Heart right ventricle (tissue), 16 donors: ENCODE results near the gene DNM3. TPM values are rescaled to one million over a fixed set of nuclear protein-coding genes. Genes with fewer than 3 reads are reported as not detected.
A peak's percentile ranks its signal among the peaks of the same experiment; 100 is the strongest.

Experiments
- ATAC-seq, 8 donors: fragments of 200-7000 bp; cut with Tn5 transposase; one replicate each; pipeline ENCODE4 v1.9.1; 2020; ENCODE audit warnings: mild to moderate bottlenecking in 8 of 8, moderate library complexity in 8 of 8, moderate number of reproducible peaks in 1 of 8
- DNase-seq, 2 donors: peaks; one replicate each; pipeline ENCODE4 v3.0.0-alpha.2; 2020
- H3K27ac ChIP-seq, 10 donors: fragments of 200-600 bp; sonication (generic) in 2 of 10; one replicate each; pipeline versions ENCODE4 v1.5.0 to v1.8.0; 2020 to 2022; ENCODE audit warnings: mild to moderate bottlenecking in 3 of 10
- H3K27me3 ChIP-seq, 7 donors: fragments of 200-600 bp; one replicate each; pipeline ENCODE4 v1.8.0; 2021 to 2022; ENCODE audit warnings: mild to moderate bottlenecking in 2 of 7
- H3K36me3 ChIP-seq, 9 donors: fragments of 200-600 bp; sonication (generic) in 1 of 9; one replicate each; pipeline versions ENCODE4 v1.5.0 to v1.8.0; 2020 to 2022; ENCODE audit warnings: mild to moderate bottlenecking in 2 of 9
- H3K4me1 ChIP-seq, 9 donors: fragments of 200-600 bp; sonication (generic) in 1 of 9; one replicate each; pipeline versions ENCODE4 v1.5.0 to v1.8.0; 2020 to 2022; ENCODE audit warnings: mild to moderate bottlenecking in 4 of 9
- H3K4me3 ChIP-seq, 10 donors: fragments of 200-600 bp; sonication (generic) in 2 of 10; one replicate each; pipeline versions ENCODE4 v1.5.0 to v1.8.0; 2020 to 2022; ENCODE audit warnings: mild to moderate bottlenecking in 7 of 10, moderate library complexity in 2 of 10
- H3K9me3 ChIP-seq, 11 donors: fragments of 200-600 bp in 10 of 11; sonication (generic) in 2 of 11; one replicate each; pipeline versions ENCODE4 v1.5.0 to v1.8.0; 2013 to 2022; ENCODE audit warnings: mild to moderate bottlenecking in 2 of 11, control low read depth in 1 of 11, moderate library complexity in 1 of 11
- CTCF ChIP-seq, 9 donors: fragments of 200-600 bp; sonication (generic) in 2 of 9; IDR thresholded peaks; one replicate each; pipeline versions ENCODE4 v1.5.0 to v1.8.0; 2021 to 2022; ENCODE audit warnings: antibody characterized with exemption in 9 of 9, mild to moderate bottlenecking in 5 of 9, moderate library complexity in 1 of 9
- WGBS, 2 donors: extraction: QIAGEN DNeasy Blood & Tissue Kit; methylation state at CpG; one replicate each; pipeline ENCODE4 v1.1.7; 2013; ENCODE audit warnings: inconsistent platforms in 1 of 2; 5-methylcytosine and 5-hydroxymethylcytosine counted together
- intact Hi-C, 10 donors: fragments of 100-400 bp; cut with DNase I; formaldehyde crosslinking; loops; one replicate each; pipeline versions ENCODE4 v1.11.1 to v1.14.2; 2022
- polyA plus RNA-seq, 2 donors: library from polyadenylated mRNA; stranded (reverse); fragments of 200-250 nt; gene quantifications; one replicate each; pipeline ENCODE4 v1.2.3, GENCODE V29; 2013
- total RNA-seq, 10 donors: library from RNA; stranded (reverse); fragmentation: NEBNext Ultra II Directional in 3 of 10; extraction: Animal tissue kit (Norgen Biotek cat#: 25700) in 3 of 10; gene quantifications; one replicate each; pipeline versions ENCODE4 v1.2.1 to v1.2.4, GENCODE V29; 2021 to 2023
- donor health status: Arrhythmogenic right ventricular cardiomyopathy.
- donor health status: ischemic (EF 13 %, LVEDD 7.1; RV severe dilation, severe dysfunction).
- donor health status: healthy with polysubstance abuse.
- donor health status: DM: no; HTN: yes; CAD: no.
- donor health status: DM: no; HTN: no; CAD: no.
- donor health status: ischemic (EF 25% LVEDD 6.9; RV normal size, moderate dysfunction).
- donor health status: ischemic (EF 25% LVEDD 5.7; RV mildly dilated, moderate dysfunction).
- donor health status: healthy.
- donor health status: DM: yes; HTN: yes; CAD: no.
- donor health status: Ischemic cardiomyopathy.
- donor health status: ischemic (EF 35%, LVEDD 5.7; RV mildly dilated, moderate dysfunction).
- donor health status: nonischemic (EF 11% LVEDD 7.7; RV severe dilation, severe dysfunction).
- donor health status: DM: yes; HTN: yes; CAD: no.
- donor health status: PGD.
- donor health status: ischemic (EF 29% LVEDD 5.4; RV normal size, mild dysfunction).
- donor health status: nonischemic (EF 23%, LVEDD 6.1; RV moderate dilation, normal function).

Gene DNM3
- total and polyA plus RNA-seq, 12 donors: 0.77 to 2.8 (median 2.2) TPM

GRCh38 chr1:172148707-172149106 lies 307.4 kb downstream of the DNM3 start:
- intact Hi-C loops: loop anchor here in 4 of 10 donors (5.0 to 10.0 kb wide), 3 partner anchors 34 to 246 kb away; no protein-coding TSS in a partner anchor
- DNase-seq: no peak
- no peak for ATAC-seq
- no peaks in the 10 kb centered on the region for H3K36me3 ChIP-seq
- H3K9me3 ChIP-seq: no peaks in the 10 kb centered on the region
- TF ChIP-seq CTCF (IDR thresholded peaks at IDR 0.05): no peak
- H3K27ac ChIP-seq: peak overlapping the region in 2 of 10 donors; percentile 12 to 91
- peaks cover 0 to 30% (median 16%) of the 10 kb centered on the region in 9 donors for H3K4me1 ChIP-seq
- no peaks in the 10 kb centered on the region for H3K27me3 ChIP-seq
- no peak overlapping the region for H3K4me3 ChIP-seq

- intact Hi-C loops: loop anchor here in 4 of 10 donors (5.0 to 10.0 kb wide), 3 partner anchors 33 to 245 kb away; no protein-coding TSS in a partner anchor
- Histone ChIP-seq H3K4me1 (peaks cover 0 to 35% (median 18%) of the 10 kb centered on the region in 9 donors), H3K27ac (no peak overlapping the region), H3K4me3 (no peak overlapping the region), H3K27me3 (no peaks in the 10 kb centered on the region), H3K36me3 (no peaks in the 10 kb centered on the region), H3K9me3 (no peaks in the 10 kb centered on the region)
- DNase-seq (no peak), ATAC-seq (no peak)
- TF ChIP-seq CTCF (IDR thresholded peaks at IDR 0.05): no peak
- WGBS, 2 donors: 86 to 89% methylated on average over 2 of the region's 2 CpGs
Observed at GRCh38 chr1:172149346-172149745, 308.0 kb downstream of the DNM3 start.

- DNase-seq (no peak), ATAC-seq (peak in 7 of 8 donors; percentile 61 to 82 (median 75))
- 27% methylated on average over 2 of the region's 2 CpGs for whole genome bisulfite sequencing, 2 donors
- no peaks in the 10 kb centered on the region for H3K27me3 ChIP-seq
- TF ChIP-seq CTCF (IDR thresholded peaks at IDR 0.05): no peak
- no peaks in the 10 kb centered on the region for H3K9me3 ChIP-seq
- intact Hi-C loops: no loop called here
- H3K4me1 ChIP-seq: peaks cover 0 to 16% (median 7%) of the 10 kb centered on the region in 9 donors
- H3K4me3 ChIP-seq: no peak overlapping the region
- peak overlapping the region in 5 of 10 donors; percentile 3 to 81 (median 36) for H3K27ac ChIP-seq
- H3K36me3 ChIP-seq: no peaks in the 10 kb centered on the region
Observed at GRCh38 chr1:172154551-172154950, 313.3 kb downstream of the DNM3 start.

GRCh38 chr1:172155766-172156165 lies 314.5 kb downstream of the DNM3 start:
- ATAC-seq: no peak
- peak overlapping the region in 1 of 10 donors; percentile 81 for H3K27ac ChIP-seq
- peaks cover 0 to 16% (median 7%) of the 10 kb centered on the region in 9 donors for H3K4me1 ChIP-seq
- no peak for DNase-seq
- no peak overlapping the region for H3K4me3 ChIP-seq
- no peaks in the 10 kb centered on the region for H3K36me3 ChIP-seq
- intact Hi-C loops: no loop called here
- no peak for TF ChIP-seq CTCF (IDR thresholded peaks at IDR 0.05)
- no peaks in the 10 kb centered on the region for H3K9me3 ChIP-seq
- WGBS, 2 donors: 87 to 89% methylated on average over 2 of the region's 2 CpGs
- H3K27me3 ChIP-seq: no peaks in the 10 kb centered on the region
